Left lung (tissue), 10 donors: ENCODE results near the gene FAM43A. TPM values are rescaled to one million over a fixed set of nuclear protein-coding genes. Genes with fewer than 3 reads are reported as not detected.

Experiments
- ATAC-seq: fragments of 200-7000 bp; cut with Tn5 transposase; one replicate; pipeline ENCODE4 v1.9.1; 2020; ENCODE audit warnings: moderate library complexity
- DNase-seq, 4 donors: peaks; one replicate each; pipeline ENCODE4 v3.0.0-alpha.2; 2013 to 2020
- H3K27ac ChIP-seq, 2 donors: fragments of 200-600 bp; sonication (generic) in 1 of 2; one replicate each; pipeline versions ENCODE4 v1.5.0 to v1.8.0; 2020 to 2021
- H3K27me3 ChIP-seq, 2 donors: fragments of 200-600 bp; sonication (generic) in 1 of 2; one replicate each; pipeline versions ENCODE4 v1.5.0 to v1.8.0; 2020 to 2021
- H3K36me3 ChIP-seq, 2 donors: fragments of 200-600 bp; sonication (generic) in 1 of 2; one replicate each; pipeline versions ENCODE4 v1.5.0 to v1.8.0; 2020 to 2021
- H3K4me1 ChIP-seq, 2 donors: fragments of 200-600 bp; one replicate each; pipeline ENCODE4 v1.8.0; 2021
- H3K4me3 ChIP-seq, 2 donors: fragments of 200-600 bp; sonication (generic) in 1 of 2; one replicate each; pipeline versions ENCODE4 v1.5.0 to v1.8.0; 2020 to 2021; ENCODE audit warnings: mild to moderate bottlenecking in 1 of 2
- H3K9me3 ChIP-seq, 2 donors: fragments of 200-600 bp; sonication (generic) in 1 of 2; one replicate each; pipeline versions ENCODE4 v1.5.0 to v1.8.0; 2020 to 2021
- CTCF ChIP-seq, 2 donors: fragments of 200-600 bp; sonication (generic) in 1 of 2; IDR thresholded peaks; one replicate each; pipeline versions ENCODE4 v1.5.0 to v1.8.0; 2021; ENCODE audit warnings: antibody characterized with exemption in 2 of 2
- intact Hi-C, 2 donors: fragments of 100-400 bp; cut with DNase I; formaldehyde crosslinking; loops; one replicate each; pipeline versions ENCODE4 v1.11.2 to v1.14.2; 2022
- polyA plus RNA-seq, 6 donors: library from polyadenylated mRNA; unstranded; fragments of 120-200 nt; gene quantifications; one replicate each; pipeline ENCODE4 v1.2.1, GENCODE V29; 2013; ENCODE audit not compliant: insufficient read length in 6 of 6
- total RNA-seq, 2 donors: library from RNA; stranded (reverse); fragmentation: NEBNext Ultra II Directional; extraction: Animal tissue kit (Norgen Biotek cat#: 25700); gene quantifications; one replicate each; pipeline ENCODE4 v1.2.1, GENCODE V29; 2021
- donor health status: DM: no; HTN: yes; CAD: no.
- donor health status: DM: no; HTN: no; CAD: no.

Gene FAM43A
- total and polyA plus RNA-seq, 8 donors, result 6.4 to 25.4 (median 17.2) TPM

- intact Hi-C loops, result no loop called here
- no peak for TF ChIP-seq CTCF (IDR thresholded peaks at IDR 0.05)
- Histone ChIP-seq H3K9me3 (no peaks in the 10 kb centered on the region), H3K4me1 (peaks cover 6 to 25% of the 10 kb centered on the region in 2 donors), H3K36me3 (peaks cover 0 to 78% of the 10 kb centered on the region in 2 donors), H3K4me3 (no peak overlapping the region), H3K27ac (peak overlapping the region in 1 of 2 donors; percentile 64), H3K27me3 (no peaks in the 10 kb centered on the region)
- ATAC-seq (no peak), DNase-seq (no peak)
These were observed 28.2 kb upstream of the FAM43A start for GRCh38 chr3:194657439-194657838.

GRCh38 chr3:194658477-194659242, 27.0 kb upstream of the FAM43A start:
- Histone ChIP-seq H3K36me3 (peaks cover 0 to 75% of the 10 kb centered on the region in 2 donors), H3K27ac (peak overlapping the region in 1 of 2 donors; percentile 64), H3K27me3 (no peaks in the 10 kb centered on the region), H3K4me1 (peaks cover 6 to 25% of the 10 kb centered on the region in 2 donors), H3K4me3 (no peak overlapping the region), H3K9me3 (no peaks in the 10 kb centered on the region)
- no peak for ATAC-seq
- no peak for DNase-seq
- TF ChIP-seq CTCF (IDR thresholded peaks at IDR 0.05), result no peak
- intact Hi-C loops, result no loop called here

- DNase-seq (no peak), ATAC-seq (no peak)
- Histone ChIP-seq H3K27ac (peak overlapping the region in 1 of 2 donors; percentile 64), H3K4me1 (peaks cover 6 to 25% of the 10 kb centered on the region in 2 donors), H3K27me3 (no peaks in the 10 kb centered on the region), H3K36me3 (peaks cover 0 to 75% of the 10 kb centered on the region in 2 donors), H3K9me3 (no peaks in the 10 kb centered on the region), H3K4me3 (no peak overlapping the region)
- no peak for TF ChIP-seq CTCF (IDR thresholded peaks at IDR 0.05)
- intact Hi-C loops, result no loop called here
These were observed 25.9 kb upstream of the FAM43A start for GRCh38 chr3:194659778-194660177.

- Histone ChIP-seq H3K27ac (peak overlapping the region; percentile 2 to 64), H3K4me1 (peaks cover 6 to 25% of the 10 kb centered on the region in 2 donors), H3K9me3 (no peaks in the 10 kb centered on the region), H3K36me3 (peaks cover 0 to 80% of the 10 kb centered on the region in 2 donors), H3K4me3 (no peak overlapping the region), H3K27me3 (no peaks in the 10 kb centered on the region)
- DNase-seq, result peak in 1 of 4 donors; percentile 16
- ATAC-seq, result peak; percentile 44
- TF ChIP-seq CTCF (IDR thresholded peaks at IDR 0.05), result no peak
- intact Hi-C loops, result no loop called here
These were observed 24.3 kb upstream of the FAM43A start for GRCh38 chr3:194661374-194661773.

GRCh38 chr3:194661946-194662345, 23.7 kb upstream of the FAM43A start:
- ATAC-seq (no peak), DNase-seq (no peak)
- intact Hi-C loops, result no loop called here
- Histone ChIP-seq H3K9me3 (no peaks in the 10 kb centered on the region), H3K27ac (peak overlapping the region; percentile 31 to 64), H3K4me3 (no peak overlapping the region), H3K36me3 (peaks cover 0 to 86% of the 10 kb centered on the region in 2 donors), H3K27me3 (no peaks in the 10 kb centered on the region), H3K4me1 (peaks cover 6 to 25% of the 10 kb centered on the region in 2 donors)
- TF ChIP-seq CTCF (IDR thresholded peaks at IDR 0.05), result no peak
